Fibroblast of skin of left biceps (primary cell): Measurements from ENCODE around the gene COL24A1.
A peak's percentile ranks its signal among the peaks of the same experiment; 100 is the strongest.
"Not testable (repeated sequence)": the region's sequence is repeated elsewhere in the genome, so short reads cannot be mapped to it uniquely, and the experiment has no call there.

Experiments
- DNase-seq, 2 experiments: peaks; one replicate each; pipeline ENCODE4 v3.0.0-alpha.2; 2013; ENCODE audit warnings: low read depth in 2 of 2

COL24A1 gene

GRCh38 chr1:86153836-86154235 is 2.7 kb downstream of the COL24A1 start:
- DNase-seq = no peak

- no peak for DNase-seq
Measured at GRCh38 chr1:86152887-86153286, 3.7 kb downstream of the COL24A1 start.

GRCh38 chr1:86151427-86151826 is 5.1 kb downstream of the COL24A1 start:
- DNase-seq = peak; percentile 52 to 55

GRCh38 chr1:86150553-86151055 is 6.0 kb downstream of the COL24A1 start:
- DNase-seq = no peak

GRCh38 chr1:86149591-86149990 is 7.0 kb downstream of the COL24A1 start:
- no peak for DNase-seq

GRCh38 chr1:86147755-86148154 is 8.8 kb downstream of the COL24A1 start:
- no peak for DNase-seq

- no peak for DNase-seq
Measured at GRCh38 chr1:86146566-86146965, 10.0 kb downstream of the COL24A1 start.

GRCh38 chr1:86140281-86140880 is 16.2 kb downstream of the COL24A1 start:
- DNase-seq = no peak

GRCh38 chr1:86138746-86139145 is 17.8 kb downstream of the COL24A1 start:
- DNase-seq = no peak

- peak; percentile 73 to 79 for DNase-seq
Measured at GRCh38 chr1:86137436-86137835, 19.1 kb downstream of the COL24A1 start.

- DNase-seq = no peak
Measured at GRCh38 chr1:86119214-86119764, 37.3 kb downstream of the COL24A1 start.

GRCh38 chr1:86114816-86115400 is 41.7 kb downstream of the COL24A1 start:
- no peak for DNase-seq

GRCh38 chr1:86114236-86114635 is 42.3 kb downstream of the COL24A1 start:
- DNase-seq = no peak

- DNase-seq = not testable (repeated sequence)
Measured at GRCh38 chr1:86111590-86111989, 45.0 kb downstream of the COL24A1 start.

GRCh38 chr1:86110451-86111129 is 46.0 kb downstream of the COL24A1 start:
- no peak for DNase-seq

GRCh38 chr1:86105533-86105866 is 51.1 kb downstream of the COL24A1 start:
- no peak for DNase-seq

- no peak for DNase-seq
Measured at GRCh38 chr1:86104606-86105532, 51.7 kb downstream of the COL24A1 start.

- DNase-seq = no peak
Measured at GRCh38 chr1:86101616-86102015, 55.0 kb downstream of the COL24A1 start.

- no peak for DNase-seq
Measured at GRCh38 chr1:86100401-86100800, 56.2 kb downstream of the COL24A1 start.

GRCh38 chr1:86089765-86090164 is 66.8 kb downstream of the COL24A1 start:
- DNase-seq = no peak

- DNase-seq = no peak
Measured at GRCh38 chr1:86085741-86086409, 70.7 kb downstream of the COL24A1 start.
